ENCODE data around the gene NEUROD2.
A peak's percentile ranks its signal among the peaks of the same experiment; 100 is the strongest.

The NEUROD2 gene

GRCh38 chr17:39578272-39578671 is 29.4 kb downstream of the NEUROD2 start:
- DNase-seq, result no peak

- no peak for DNase-seq
Measured at GRCh38 chr17:39576187-39576586, 31.5 kb downstream of the NEUROD2 start.

GRCh38 chr17:39573447-39574298 is 34.0 kb downstream of the NEUROD2 start:
- DNase-seq, result no peak

GRCh38 chr17:39572121-39572520 is 35.6 kb downstream of the NEUROD2 start:
- no peak for DNase-seq

- DNase-seq, result no peak
Measured at GRCh38 chr17:39569126-39569525, 38.6 kb downstream of the NEUROD2 start.

GRCh38 chr17:39568702-39569101 is 39.0 kb downstream of the NEUROD2 start:
- DNase-seq, result no peak

GRCh38 chr17:39566094-39566850 is 41.4 kb downstream of the NEUROD2 start:
- no peak for DNase-seq

- peak; percentile 18 for DNase-seq
Measured at GRCh38 chr17:39564211-39564848, 43.4 kb downstream of the NEUROD2 start.

GRCh38 chr17:39563476-39563875 is 44.2 kb downstream of the NEUROD2 start:
- DNase-seq, result peak; percentile 18

GRCh38 chr17:39562976-39563375 is 44.7 kb downstream of the NEUROD2 start:
- no peak for DNase-seq

- DNase-seq, result no peak
Measured at GRCh38 chr17:39562395-39562794, 45.3 kb downstream of the NEUROD2 start.

- no peak for DNase-seq
Measured at GRCh38 chr17:39556423-39556822, 51.3 kb downstream of the NEUROD2 start.

- no peak for DNase-seq
Measured at GRCh38 chr17:39555368-39555767, 52.4 kb downstream of the NEUROD2 start.
